Subcutaneous abdominal adipose tissue (tissue), 5 donors: ENCODE results near the gene SECISBP2L.

Experiments used
- H3K27ac ChIP-seq: one replicate; pipeline ENCODE4 v1.7.0; 2013; ENCODE audit warnings: low read depth, mild to moderate bottlenecking, inconsistent platforms, low read length, moderate library complexity
- H3K27me3 ChIP-seq, 5 donors: one replicate each; pipeline ENCODE4 v1.7.0; 2013; ENCODE audit warnings: low read length in 5 of 5, inconsistent platforms in 1 of 5; ENCODE audit not compliant: control insufficient read depth in 5 of 5, insufficient read depth in 4 of 5
- H3K36me3 ChIP-seq, 5 donors: one replicate each; pipeline ENCODE4 v1.7.0; 2013; ENCODE audit warnings: low read length in 5 of 5; ENCODE audit not compliant: control insufficient read depth in 5 of 5, insufficient read depth in 5 of 5
- H3K4me1 ChIP-seq, 5 donors: one replicate each; pipeline ENCODE4 v1.7.0; 2013; ENCODE audit warnings: low read length in 5 of 5, mild to moderate bottlenecking in 3 of 5, moderate library complexity in 1 of 5; ENCODE audit not compliant: control insufficient read depth in 5 of 5, insufficient read depth in 5 of 5
- H3K4me3 ChIP-seq, 5 donors: one replicate each; pipeline ENCODE4 v1.7.0; 2013; ENCODE audit warnings: low read length in 5 of 5, low read depth in 1 of 5
- H3K9ac ChIP-seq, 5 donors: one replicate each; pipeline ENCODE4 v1.7.0; 2013; ENCODE audit warnings: low read length in 5 of 5, mild to moderate bottlenecking in 4 of 5, moderate library complexity in 3 of 5
- H3K9me3 ChIP-seq, 5 donors: one replicate each; pipeline ENCODE4 v1.7.0; 2013; ENCODE audit warnings: low read length in 5 of 5; ENCODE audit not compliant: control insufficient read depth in 5 of 5
- donor health status: healthy.
- donor health status: healthy.
- donor health status: healthy.
- donor health status: healthy.
- donor health status: healthy.

Gene SECISBP2L

GRCh38 chr15:49040151-49040550 is 6.1 kb downstream of the SECISBP2L start:
- H3K4me3 ChIP-seq: no peak overlapping the region
- H3K36me3 ChIP-seq: peaks cover 6 to 12% (median 8%) of the 10 kb centered on the region in 5 donors
- no peaks in the 10 kb centered on the region for H3K27me3 ChIP-seq
- peaks cover 0 to 30% (median 23%) of the 10 kb centered on the region in 5 donors for H3K4me1 ChIP-seq
- peaks cover 0 to 2% (median 0%) of the 10 kb centered on the region in 5 donors for H3K9me3 ChIP-seq
- no peak overlapping the region for H3K27ac ChIP-seq
- no peak overlapping the region for H3K9ac ChIP-seq

- Histone ChIP-seq H3K4me3 (no peak overlapping the region), H3K9me3 (peaks cover 0 to 2% (median 0%) of the 10 kb centered on the region in 5 donors), H3K9ac (no peak overlapping the region), H3K4me1 (peaks cover 0 to 12% (median 5%) of the 10 kb centered on the region in 5 donors), H3K27ac (no peak overlapping the region), H3K36me3 (peaks cover 7 to 20% (median 14%) of the 10 kb centered on the region in 5 donors), H3K27me3 (no peaks in the 10 kb centered on the region)
Observed at GRCh38 chr15:49038382-49038781, 7.9 kb downstream of the SECISBP2L start.

GRCh38 chr15:49037546-49037940 is 8.7 kb downstream of the SECISBP2L start:
- Histone ChIP-seq H3K4me1 (peaks cover 0 to 12% (median 4%) of the 10 kb centered on the region in 5 donors), H3K9me3 (peaks cover 0 to 2% (median 0%) of the 10 kb centered on the region in 5 donors), H3K36me3 (peaks cover 10 to 24% (median 16%) of the 10 kb centered on the region in 5 donors), H3K9ac (no peak overlapping the region), H3K4me3 (no peak overlapping the region), H3K27me3 (no peaks in the 10 kb centered on the region), H3K27ac (no peak overlapping the region)

DNA sequence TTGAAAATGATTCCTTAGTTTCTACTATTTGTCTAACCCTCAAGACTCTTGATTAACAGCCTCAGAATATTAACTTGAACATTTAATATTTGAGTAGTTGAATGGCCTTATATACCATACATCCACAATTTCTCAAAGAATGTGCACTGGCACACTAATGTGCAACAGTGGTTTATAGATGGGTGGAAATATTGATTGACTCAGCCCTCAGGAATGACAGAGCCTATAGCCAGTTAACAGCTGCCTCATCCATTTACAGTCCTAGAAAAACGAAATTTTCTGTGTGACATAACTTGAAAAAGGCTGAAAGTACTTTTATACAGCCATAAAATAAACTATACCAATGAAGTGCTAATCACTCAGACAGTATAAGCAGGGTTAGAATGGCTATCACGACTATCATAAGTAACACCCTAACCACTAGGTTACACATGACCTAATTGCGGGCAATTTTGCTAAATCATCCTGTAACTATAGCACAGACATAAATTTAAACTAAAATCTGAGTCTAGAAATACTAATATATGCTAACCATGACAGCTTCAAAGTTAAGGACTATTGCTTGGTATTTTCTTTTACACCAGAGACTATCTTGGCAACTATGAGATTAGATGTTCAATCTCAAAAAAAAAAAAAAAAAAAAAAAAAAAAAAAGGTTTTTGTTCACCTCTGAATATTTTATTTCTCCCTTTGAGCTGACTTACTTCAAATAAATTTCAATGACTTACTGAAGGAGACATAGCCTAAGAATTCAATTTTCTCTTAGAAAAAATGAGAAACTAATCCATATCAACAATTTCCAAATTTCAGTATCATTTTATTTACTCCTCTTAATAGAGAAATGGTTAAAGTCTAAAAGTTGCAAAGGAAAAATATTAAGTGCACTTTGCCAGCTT is 9.3 kb downstream of the SECISBP2L start:
- Histone ChIP-seq H3K4me1 (peaks cover 0 to 12% (median 3%) of the 10 kb centered on the region in 5 donors), H3K9ac (no peak overlapping the region), H3K27ac (no peak overlapping the region), H3K36me3 (peaks cover 13 to 29% (median 22%) of the 10 kb centered on the region in 5 donors), H3K9me3 (no peaks in the 10 kb centered on the region), H3K27me3 (no peaks in the 10 kb centered on the region), H3K4me3 (no peak overlapping the region)

- Histone ChIP-seq H3K4me1 (peaks cover 0 to 6% (median 0%) of the 10 kb centered on the region in 5 donors), H3K27ac (no peak overlapping the region), H3K27me3 (no peaks in the 10 kb centered on the region), H3K4me3 (no peak overlapping the region), H3K9me3 (no peaks in the 10 kb centered on the region), H3K9ac (no peak overlapping the region), H3K36me3 (peaks cover 13 to 30% (median 24%) of the 10 kb centered on the region in 5 donors)
Observed at GRCh38 chr15:49035825-49036224, 10.4 kb downstream of the SECISBP2L start.

DNA sequence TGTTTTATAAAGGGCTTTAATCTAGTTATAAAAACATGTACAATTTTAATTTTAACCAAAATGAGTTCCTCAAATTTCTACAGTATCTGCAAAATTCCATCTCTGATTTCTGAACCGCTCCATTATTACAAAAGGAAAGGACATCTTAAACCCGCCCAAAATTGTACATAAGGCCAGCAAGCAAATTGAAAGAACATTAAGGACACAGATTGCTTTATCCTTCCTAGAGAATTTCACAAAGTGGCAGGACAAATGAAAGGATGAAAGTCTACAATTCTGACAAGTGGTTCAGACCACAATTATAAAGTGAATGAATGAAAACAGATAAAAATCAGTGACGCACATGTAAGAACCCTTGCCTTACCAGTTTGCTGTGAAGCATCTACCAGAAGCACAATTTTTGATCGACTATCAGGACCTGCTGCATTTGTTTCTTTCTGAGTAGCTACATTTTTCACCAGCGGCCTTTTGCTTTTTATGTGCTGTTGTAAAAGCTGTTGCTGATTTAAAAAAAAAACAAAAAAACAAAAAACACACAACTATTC is 13.6 kb downstream of the SECISBP2L start:
- Histone ChIP-seq H3K4me3 (no peak overlapping the region), H3K9ac (no peak overlapping the region), H3K27me3 (no peaks in the 10 kb centered on the region), H3K36me3 (peaks cover 26 to 46% (median 42%) of the 10 kb centered on the region in 5 donors), H3K4me1 (peaks cover 0 to 4% (median 0%) of the 10 kb centered on the region in 5 donors), H3K9me3 (no peaks in the 10 kb centered on the region), H3K27ac (no peak overlapping the region)

GRCh38 chr15:49031804-49032203 is 14.4 kb downstream of the SECISBP2L start:
- H3K9ac ChIP-seq: no peak overlapping the region
- no peaks in the 10 kb centered on the region for H3K27me3 ChIP-seq
- no peaks in the 10 kb centered on the region for H3K4me1 ChIP-seq
- H3K27ac ChIP-seq: no peak overlapping the region
- peaks cover 30 to 53% (median 45%) of the 10 kb centered on the region in 5 donors for H3K36me3 ChIP-seq
- no peaks in the 10 kb centered on the region for H3K9me3 ChIP-seq
- H3K4me3 ChIP-seq: no peak overlapping the region

- no peaks in the 10 kb centered on the region for H3K4me1 ChIP-seq
- no peak overlapping the region for H3K27ac ChIP-seq
- H3K4me3 ChIP-seq: no peak overlapping the region
- no peaks in the 10 kb centered on the region for H3K27me3 ChIP-seq
- no peak overlapping the region for H3K9ac ChIP-seq
- H3K36me3 ChIP-seq: peaks cover 27 to 51% (median 47%) of the 10 kb centered on the region in 5 donors
- no peaks in the 10 kb centered on the region for H3K9me3 ChIP-seq
Observed at GRCh38 chr15:49026700-49027099, 19.5 kb downstream of the SECISBP2L start.

DNA sequence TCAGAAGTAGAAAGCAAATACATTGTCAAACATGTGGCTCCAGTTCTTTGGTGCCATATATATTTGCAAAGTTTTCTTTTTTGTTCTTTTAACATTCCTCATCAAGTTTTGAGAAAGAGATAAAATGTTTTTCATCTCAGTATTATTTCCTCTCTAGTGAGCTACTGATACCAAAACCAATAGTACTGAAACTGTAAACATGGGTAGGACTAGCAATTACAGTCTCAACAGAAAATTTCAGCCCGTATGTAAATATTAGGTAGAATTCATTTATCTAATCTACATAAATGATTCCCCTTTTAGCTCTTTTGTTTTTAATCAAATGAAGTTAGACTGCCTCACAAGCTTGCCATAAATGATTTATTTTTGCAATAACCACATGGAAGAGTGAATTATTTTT is 21.4 kb downstream of the SECISBP2L start:
- Histone ChIP-seq H3K9ac (no peak overlapping the region), H3K27ac (no peak overlapping the region)

GRCh38 chr15:49023354-49023753 is 22.9 kb downstream of the SECISBP2L start:
- peaks cover 30 to 61% (median 48%) of the 10 kb centered on the region in 5 donors for H3K36me3 ChIP-seq
- H3K9ac ChIP-seq: no peak overlapping the region
- H3K9me3 ChIP-seq: no peaks in the 10 kb centered on the region

More for the DNA sequence above, 21.4 kb downstream of the SECISBP2L start:
- H3K4me1 ChIP-seq: no peaks in the 10 kb centered on the region
- H3K9me3 ChIP-seq: no peaks in the 10 kb centered on the region
- H3K4me3 ChIP-seq: no peak overlapping the region
- peaks cover 33 to 63% (median 52%) of the 10 kb centered on the region in 5 donors for H3K36me3 ChIP-seq
- H3K27me3 ChIP-seq: no peaks in the 10 kb centered on the region

More at GRCh38 chr15:49023354-49023753, 22.9 kb downstream of the SECISBP2L start:
- H3K4me1 ChIP-seq: no peaks in the 10 kb centered on the region
- no peaks in the 10 kb centered on the region for H3K27me3 ChIP-seq
- no peak overlapping the region for H3K4me3 ChIP-seq
- H3K27ac ChIP-seq: no peak overlapping the region
